Smooth muscle cell (in vitro differentiated cells): Measurements from ENCODE around the gene MIGA1. TPM values are rescaled to one million over a fixed set of nuclear protein-coding genes. Genes with fewer than 3 reads are reported as not detected.
A peak's percentile ranks its signal among the peaks of the same experiment; 100 is the strongest.

Experiments
- DNase-seq: peaks from one replicate; lab custom pipeline; 2025; ENCODE audit not compliant: unreplicated experiment; lab: John Stamatoyannopoulos, UW
- H2AFZ ChIP-seq: fragments of 200-600 bp; sonication (generic); 2 replicates; pipeline ENCODE4 v1.6.0; 2016; ENCODE audit warnings: antibody characterized with exemption, low read depth, mild to moderate bottlenecking
- H3F3A ChIP-seq: fragments of 200-600 bp; sonication (generic); 2 replicates; pipeline ENCODE4 v1.6.0; 2017; ENCODE audit warnings: antibody characterized with exemption, low read depth
- H3K27ac ChIP-seq: fragments of 200-600 bp; sonication (generic); 2 replicates; pipeline ENCODE4 v1.5.1; 2016; ENCODE audit warnings: low read depth, mild to moderate bottlenecking
- H3K27me3 ChIP-seq: fragments of 200-600 bp; sonication (generic); 2 replicates; pipeline ENCODE4 v1.6.1; 2016; ENCODE audit warnings: low read depth, mild to moderate bottlenecking
- H3K36me3 ChIP-seq: fragments of 200-600 bp; sonication (generic); 2 replicates; pipeline ENCODE4 v1.5.1; 2016; ENCODE audit warnings: low read depth
- H3K4me1 ChIP-seq: fragments of 200-600 bp; sonication (generic); 2 replicates; pipeline ENCODE4 v1.5.1; 2016; ENCODE audit warnings: low read depth
- H3K4me2 ChIP-seq: fragments of 200-600 bp; sonication (generic); 2 replicates; pipeline ENCODE4 v1.6.0; 2016; ENCODE audit warnings: mild to moderate bottlenecking
- H3K4me3 ChIP-seq: fragments of 200-600 bp; sonication (generic); 2 replicates; pipeline ENCODE4 v1.5.1; 2016; ENCODE audit warnings: mild to moderate bottlenecking
- H3K79me2 ChIP-seq: fragments of 200-600 bp; sonication (generic); 2 replicates; pipeline ENCODE4 v1.6.0; 2016; ENCODE audit warnings: low read depth, mild to moderate bottlenecking
- H3K9ac ChIP-seq: fragments of 200-600 bp; sonication (generic); 2 replicates; pipeline ENCODE4 v1.6.0; 2016; ENCODE audit warnings: low read depth
- H3K9me3 ChIP-seq: fragments of 200-600 bp; sonication (generic); replicated peaks from 2 replicates; pipeline ENCODE4 v1.5.1; 2016; ENCODE audit warnings: low read depth
- H4K20me1 ChIP-seq: fragments of 200-600 bp; sonication (generic); 2 replicates; pipeline ENCODE4 v1.6.0; 2016; ENCODE audit warnings: low read depth
- CTCF ChIP-seq: fragments of 200-600 bp; sonication (generic); IDR thresholded peaks from 2 replicates; pipeline ENCODE4 v1.5.1; 2017; ENCODE audit warnings: borderline replicate concordance, mild to moderate bottlenecking, antibody characterized with exemption; ENCODE audit not compliant: insufficient read depth, poor library complexity, severe bottlenecking
- WGBS: methylation state at CpG from one replicate; pipeline ENCODE4 v1.1.7; 2016; ENCODE audit warnings: low lambda C conversion rate; 5-methylcytosine and 5-hydroxymethylcytosine counted together
- polyA plus RNA-seq: library from polyadenylated mRNA; unstranded; fragments of >200 nt; fragmentation: Nextera tagmentation; extraction: Ambion mirVana; gene quantifications from 2 replicates; pipeline ENCODE4 v1.2.1, GENCODE V29; 2016
- total RNA-seq: library from RNA; depleted of rRNA; stranded (reverse); fragments of >200 nt; gene quantifications from 2 replicates; pipeline ENCODE4 v1.2.3, GENCODE V29; 2014

The MIGA1 gene
- total and polyA plus RNA-seq, 2 experiments from 2014 or later, result 6.6 to 22.7 TPM

GRCh38 chr1:77828098-77828497 is 48.6 kb downstream of the MIGA1 start:
- Histone ChIP-seq H4K20me1 (no peaks in the 10 kb centered on the region), H3F3A (peaks cover 8% of the 10 kb centered on the region), H2AFZ (no peak overlapping the region), H3K27ac (no peak overlapping the region), H3K79me2 (no peaks in the 10 kb centered on the region), H3K36me3 (peaks cover 2% of the 10 kb centered on the region), H3K9ac (no peak overlapping the region), H3K9me3 (no peaks in the 10 kb centered on the region), H3K27me3 (no peaks in the 10 kb centered on the region), H3K4me3 (no peak overlapping the region), H3K4me1 (peaks cover 6% of the 10 kb centered on the region), H3K4me2 (no peak overlapping the region)
- WGBS, result 97% methylated on average over 1 of the region's 1 CpG
- DNase-seq, result no peak
- TF ChIP-seq CTCF, result no peak

GRCh38 chr1:77829851-77830250 is 50.4 kb downstream of the MIGA1 start:
- H3K4me3 ChIP-seq, result no peak overlapping the region
- H2AFZ ChIP-seq, result no peak overlapping the region
- H3K36me3 ChIP-seq, result no peaks in the 10 kb centered on the region
- no peaks in the 10 kb centered on the region for H3K9me3 ChIP-seq
- no peak overlapping the region for H3K27ac ChIP-seq
- H3K4me2 ChIP-seq, result no peak overlapping the region
- peaks cover 6% of the 10 kb centered on the region for H3K4me1 ChIP-seq
- DNase-seq, result no peak
- no peaks in the 10 kb centered on the region for H3K27me3 ChIP-seq
- no peaks in the 10 kb centered on the region for H3K79me2 ChIP-seq
- 92% methylated on average over 1 of the region's 1 CpG for WGBS
- peaks cover 8% of the 10 kb centered on the region for H3F3A ChIP-seq
- no peak overlapping the region for H3K9ac ChIP-seq
- no peak for TF ChIP-seq CTCF
- H4K20me1 ChIP-seq, result no peaks in the 10 kb centered on the region

- H2AFZ ChIP-seq, result no peak overlapping the region
- H3K79me2 ChIP-seq, result no peaks in the 10 kb centered on the region
- H3F3A ChIP-seq, result peaks cover 8% of the 10 kb centered on the region
- H3K9ac ChIP-seq, result no peak overlapping the region
- no peaks in the 10 kb centered on the region for H4K20me1 ChIP-seq
- TF ChIP-seq CTCF, result no peak
- no peaks in the 10 kb centered on the region for H3K9me3 ChIP-seq
- no peak overlapping the region for H3K27ac ChIP-seq
- H3K4me2 ChIP-seq, result no peak overlapping the region
- H3K4me3 ChIP-seq, result no peak overlapping the region
- H3K27me3 ChIP-seq, result no peaks in the 10 kb centered on the region
- DNase-seq, result no peak
- peaks cover 6% of the 10 kb centered on the region for H3K4me1 ChIP-seq
- no peaks in the 10 kb centered on the region for H3K36me3 ChIP-seq
- WGBS, result 68% methylated on average over 3 of the region's 3 CpGs
Observed at GRCh38 chr1:77830946-77831345, 51.5 kb downstream of the MIGA1 start.

- H3K27me3 ChIP-seq, result no peaks in the 10 kb centered on the region
- H4K20me1 ChIP-seq, result no peaks in the 10 kb centered on the region
- peaks cover 8% of the 10 kb centered on the region for H3F3A ChIP-seq
- 77% methylated on average over 4 of the region's 4 CpGs for WGBS
- peak overlapping the region; percentile 16 for H3K9ac ChIP-seq
- H3K9me3 ChIP-seq, result no peaks in the 10 kb centered on the region
- no peak overlapping the region for H2AFZ ChIP-seq
- H3K4me2 ChIP-seq, result peak overlapping the region; percentile 19
- no peaks in the 10 kb centered on the region for H3K79me2 ChIP-seq
- peak overlapping the region; percentile 70 for H3K27ac ChIP-seq
- DNase-seq, result no peak
- no peak for TF ChIP-seq CTCF
- H3K4me1 ChIP-seq, result peaks cover 6% of the 10 kb centered on the region
- no peak overlapping the region for H3K4me3 ChIP-seq
- H3K36me3 ChIP-seq, result no peaks in the 10 kb centered on the region
Observed at GRCh38 chr1:77831566-77831965, 52.1 kb downstream of the MIGA1 start.
